Hematopoietic multipotent progenitor cell treated with erythropoietin and hydrocortisone succinate and interleukin-3 and kit ligand, for 15 days (in vitro differentiated cells): Measurements from ENCODE around the gene ZNF132.
A peak's percentile ranks its signal among the peaks of the same experiment; 100 is the strongest.
"Not testable (repeated sequence)": the region's sequence is repeated elsewhere in the genome, so short reads cannot be mapped to it uniquely, and the experiment has no call there.

Source experiments
- DNase-seq: peaks from one replicate; pipeline ENCODE4 v3.0.0-alpha.2; 2015; ENCODE audit warnings: low spot score

Gene ZNF132

GRCh38 chr19:58439576-58440554 is at the start of gene ZNF132:
Gene ZNF132, minus strand, starts transcription at chr19:58440153. Its CDS starts 332 bp downstream, at chr19:58439821.
- DNase-seq, result peak; percentile 92

- DNase-seq, result not testable (repeated sequence)
Measured at GRCh38 chr19:58484349-58484748, 44.4 kb upstream of the ZNF132 start.

GRCh38 chr19:58483776-58484175 is 43.8 kb upstream of the ZNF132 start:
- no peak for DNase-seq

- no peak for DNase-seq
Measured at GRCh38 chr19:58482372-58482771, 42.4 kb upstream of the ZNF132 start.

- DNase-seq, result no peak
Measured at GRCh38 chr19:58480831-58481230, 40.9 kb upstream of the ZNF132 start.

GRCh38 chr19:58480481-58480830 is 40.5 kb upstream of the ZNF132 start:
- no peak for DNase-seq

- no peak for DNase-seq
Measured at GRCh38 chr19:58479736-58480480, 40.0 kb upstream of the ZNF132 start.

- no peak for DNase-seq
Measured at GRCh38 chr19:58479303-58479702, 39.4 kb upstream of the ZNF132 start.

- no peak for DNase-seq
Measured at GRCh38 chr19:58477871-58478270, 37.9 kb upstream of the ZNF132 start.

GRCh38 chr19:58477130-58477529 is 37.2 kb upstream of the ZNF132 start:
- DNase-seq, result no peak

- DNase-seq, result no peak
Measured at GRCh38 chr19:58476498-58477015, 36.6 kb upstream of the ZNF132 start.

GRCh38 chr19:58475714-58476497 is 36.0 kb upstream of the ZNF132 start, which contains the start of gene ZNF446:
Gene ZNF446, plus strand, starts transcription at chr19:58476352. Its CDS starts 867 bp downstream, at chr19:58477219.
- peak; percentile 97 for DNase-seq

- DNase-seq, result no peak
Measured at GRCh38 chr19:58474997-58475713, 35.2 kb upstream of the ZNF132 start.

GRCh38 chr19:58474291-58474996 is 34.5 kb upstream of the ZNF132 start:
- no peak for DNase-seq

- no peak for DNase-seq
Measured at GRCh38 chr19:58473775-58474174, 33.8 kb upstream of the ZNF132 start.

- DNase-seq, result no peak
Measured at GRCh38 chr19:58471736-58472135, 31.8 kb upstream of the ZNF132 start.

- DNase-seq, result not testable (repeated sequence)
Measured at GRCh38 chr19:58470837-58471543, 31.0 kb upstream of the ZNF132 start.

GRCh38 chr19:58469241-58470013 is 29.5 kb upstream of the ZNF132 start:
- no peak for DNase-seq

- DNase-seq, result no peak
Measured at GRCh38 chr19:58468216-58468839, 28.4 kb upstream of the ZNF132 start.
